ENCODE results near the gene UBAP1L.

DNA sequence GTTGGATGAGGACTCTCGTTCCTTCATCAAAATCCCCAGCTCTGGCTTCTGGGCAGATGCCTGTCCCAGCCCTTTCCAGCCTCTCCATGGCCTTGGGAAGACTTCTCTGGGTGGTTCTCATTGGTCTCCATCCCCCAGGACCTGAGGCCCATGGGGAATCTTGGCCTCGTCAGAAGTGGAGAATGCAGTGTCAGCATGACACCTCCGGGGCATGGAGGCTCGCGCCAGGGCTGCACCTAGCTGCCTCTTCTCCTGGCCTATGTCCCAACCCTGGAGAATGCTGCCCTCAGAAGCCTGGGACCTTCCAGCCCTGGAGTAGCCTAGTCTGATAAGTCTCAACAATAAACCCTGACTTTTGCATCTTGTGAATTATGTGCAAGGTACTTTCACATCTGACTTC is 35.4 kb downstream of the UBAP1L start:
- TF ChIP-seq, protein P1, sequence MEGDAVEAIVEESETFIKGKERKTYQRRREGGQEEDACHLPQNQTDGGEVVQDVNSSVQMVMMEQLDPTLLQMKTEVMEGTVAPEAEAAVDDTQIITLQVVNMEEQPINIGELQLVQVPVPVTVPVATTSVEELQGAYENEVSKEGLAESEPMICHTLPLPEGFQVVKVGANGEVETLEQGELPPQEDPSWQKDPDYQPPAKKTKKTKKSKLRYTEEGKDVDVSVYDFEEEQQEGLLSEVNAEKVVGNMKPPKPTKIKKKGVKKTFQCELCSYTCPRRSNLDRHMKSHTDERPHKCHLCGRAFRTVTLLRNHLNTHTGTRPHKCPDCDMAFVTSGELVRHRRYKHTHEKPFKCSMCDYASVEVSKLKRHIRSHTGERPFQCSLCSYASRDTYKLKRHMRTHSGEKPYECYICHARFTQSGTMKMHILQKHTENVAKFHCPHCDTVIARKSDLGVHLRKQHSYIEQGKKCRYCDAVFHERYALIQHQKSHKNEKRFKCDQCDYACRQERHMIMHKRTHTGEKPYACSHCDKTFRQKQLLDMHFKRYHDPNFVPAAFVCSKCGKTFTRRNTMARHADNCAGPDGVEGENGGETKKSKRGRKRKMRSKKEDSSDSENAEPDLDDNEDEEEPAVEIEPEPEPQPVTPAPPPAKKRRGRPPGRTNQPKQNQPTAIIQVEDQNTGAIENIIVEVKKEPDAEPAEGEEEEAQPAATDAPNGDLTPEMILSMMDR (IDR thresholded peaks at IDR 0.05; ENCODE audit: poor library complexity), result no peak
- TF ChIP-seq EZH2 (IDR thresholded peaks at IDR 0.05; ENCODE audit: borderline replicate concordance) (no peak), EZH2phosphoT487 (IDR thresholded peaks at IDR 0.05; ENCODE audit: low read depth, severe bottlenecking, unreplicated experiment) (no peak)

Data from hepatocyte (in vitro differentiated cells).